Suprapubic skin (tissue), 4 donors: ENCODE data around the gene ACER3.

Experiments
- EP300 ChIP-seq: sonication (generic); formaldehyde crosslinking; IDR thresholded peaks from one replicate; pipeline ENCODE4 v1.6.1; 2017; ENCODE audit warnings: antibody characterized with exemption
- POLR2A ChIP-seq, 2 donors: fragments of 450-650 bp; IDR thresholded peaks; one replicate each; pipeline ENCODE4 v1.6.1; 2017; ENCODE audit warnings: antibody characterized with exemption in 2 of 2, mild to moderate bottlenecking in 2 of 2, moderate library complexity in 2 of 2
- POLR2AphosphoS5 ChIP-seq, 3 donors: sonication (generic); formaldehyde crosslinking; IDR thresholded peaks; one replicate each; pipeline ENCODE4 v1.6.1; 2017; ENCODE audit warnings: antibody characterized with exemption in 3 of 3
- TF ChIP-seq, protein P1 (sequence below), 2 donors: fragments of 200-600 bp in 1 of 2; fragments of 450-650 bp in 1 of 2; sonication (generic) in 1 of 2; IDR thresholded peaks; one replicate each; pipeline ENCODE4 v1.5.1; 2016 to 2019; ENCODE audit warnings: antibody characterized with exemption in 2 of 2, mild to moderate bottlenecking in 1 of 2, moderate library complexity in 1 of 2

GRCh38 chr11:76903325-76903724 is 42.6 kb downstream of the ACER3 start:
- TF ChIP-seq, protein P1, sequence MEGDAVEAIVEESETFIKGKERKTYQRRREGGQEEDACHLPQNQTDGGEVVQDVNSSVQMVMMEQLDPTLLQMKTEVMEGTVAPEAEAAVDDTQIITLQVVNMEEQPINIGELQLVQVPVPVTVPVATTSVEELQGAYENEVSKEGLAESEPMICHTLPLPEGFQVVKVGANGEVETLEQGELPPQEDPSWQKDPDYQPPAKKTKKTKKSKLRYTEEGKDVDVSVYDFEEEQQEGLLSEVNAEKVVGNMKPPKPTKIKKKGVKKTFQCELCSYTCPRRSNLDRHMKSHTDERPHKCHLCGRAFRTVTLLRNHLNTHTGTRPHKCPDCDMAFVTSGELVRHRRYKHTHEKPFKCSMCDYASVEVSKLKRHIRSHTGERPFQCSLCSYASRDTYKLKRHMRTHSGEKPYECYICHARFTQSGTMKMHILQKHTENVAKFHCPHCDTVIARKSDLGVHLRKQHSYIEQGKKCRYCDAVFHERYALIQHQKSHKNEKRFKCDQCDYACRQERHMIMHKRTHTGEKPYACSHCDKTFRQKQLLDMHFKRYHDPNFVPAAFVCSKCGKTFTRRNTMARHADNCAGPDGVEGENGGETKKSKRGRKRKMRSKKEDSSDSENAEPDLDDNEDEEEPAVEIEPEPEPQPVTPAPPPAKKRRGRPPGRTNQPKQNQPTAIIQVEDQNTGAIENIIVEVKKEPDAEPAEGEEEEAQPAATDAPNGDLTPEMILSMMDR (IDR thresholded peaks at IDR 0.05): no peak
- TF ChIP-seq POLR2AphosphoS5 (IDR thresholded peaks at IDR 0.05) (no peak), POLR2A (IDR thresholded peaks at IDR 0.05) (no peak), EP300 (no peak)
